ENCODE results near the gene AQP5.

DNA sequence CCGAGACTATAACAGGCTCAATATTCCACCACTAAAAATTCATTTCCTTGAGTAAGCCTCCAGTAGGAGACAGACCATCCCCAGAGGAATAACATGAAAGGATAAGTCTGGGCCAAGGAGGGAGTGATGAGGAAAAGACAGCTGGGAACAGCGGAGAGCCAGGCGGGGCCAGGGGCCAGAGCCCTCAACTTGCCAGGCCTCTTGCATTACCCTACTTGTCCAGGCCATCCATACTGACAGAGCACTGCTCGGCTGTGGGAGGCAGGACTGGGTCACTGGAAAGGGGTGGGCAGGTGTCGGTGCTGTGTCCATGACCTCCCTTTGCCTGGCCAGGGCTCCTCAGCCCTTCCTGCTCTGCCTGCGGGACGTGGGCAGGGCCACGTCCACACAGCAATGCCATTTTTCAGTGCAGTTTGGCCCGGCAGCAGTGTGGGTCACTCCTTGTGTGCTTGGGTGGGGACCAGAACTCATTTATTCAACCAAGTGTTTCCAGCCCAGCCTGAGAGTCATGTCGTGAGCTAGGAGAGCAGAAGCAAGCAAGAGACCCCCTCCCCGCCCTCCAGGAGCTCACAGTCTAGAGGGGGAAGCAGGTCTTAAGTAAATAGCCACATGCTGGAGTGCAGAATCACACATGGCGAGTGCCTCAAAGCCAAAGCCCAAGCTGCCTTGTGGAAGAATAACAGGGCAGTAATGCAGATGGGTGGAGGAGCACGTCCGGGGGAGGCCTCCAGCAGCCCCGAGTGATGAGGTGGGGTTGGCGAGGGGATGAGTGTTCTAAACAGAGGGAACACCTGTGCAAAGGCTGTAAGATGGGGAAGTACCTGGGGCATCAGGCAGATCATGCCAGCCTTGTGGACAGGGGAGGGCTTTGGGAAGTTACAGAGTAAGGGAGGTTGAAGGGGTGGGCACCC, 49.1 kb upstream of the AQP5 start:
- TF ChIP-seq, protein P1, sequence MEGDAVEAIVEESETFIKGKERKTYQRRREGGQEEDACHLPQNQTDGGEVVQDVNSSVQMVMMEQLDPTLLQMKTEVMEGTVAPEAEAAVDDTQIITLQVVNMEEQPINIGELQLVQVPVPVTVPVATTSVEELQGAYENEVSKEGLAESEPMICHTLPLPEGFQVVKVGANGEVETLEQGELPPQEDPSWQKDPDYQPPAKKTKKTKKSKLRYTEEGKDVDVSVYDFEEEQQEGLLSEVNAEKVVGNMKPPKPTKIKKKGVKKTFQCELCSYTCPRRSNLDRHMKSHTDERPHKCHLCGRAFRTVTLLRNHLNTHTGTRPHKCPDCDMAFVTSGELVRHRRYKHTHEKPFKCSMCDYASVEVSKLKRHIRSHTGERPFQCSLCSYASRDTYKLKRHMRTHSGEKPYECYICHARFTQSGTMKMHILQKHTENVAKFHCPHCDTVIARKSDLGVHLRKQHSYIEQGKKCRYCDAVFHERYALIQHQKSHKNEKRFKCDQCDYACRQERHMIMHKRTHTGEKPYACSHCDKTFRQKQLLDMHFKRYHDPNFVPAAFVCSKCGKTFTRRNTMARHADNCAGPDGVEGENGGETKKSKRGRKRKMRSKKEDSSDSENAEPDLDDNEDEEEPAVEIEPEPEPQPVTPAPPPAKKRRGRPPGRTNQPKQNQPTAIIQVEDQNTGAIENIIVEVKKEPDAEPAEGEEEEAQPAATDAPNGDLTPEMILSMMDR (IDR thresholded peaks at IDR 0.05), result no peak
- no peak for TF ChIP-seq POLR2A (IDR thresholded peaks at IDR 0.05)
- TF ChIP-seq EP300 (IDR thresholded peaks at IDR 0.05), result no peak

Measured in gastroesophageal sphincter (tissue), 3 donors.